SH-SY5Y (cell line): Measurements from ENCODE around the gene GID4.

Experiments used
- GATA2 ChIP-seq: IDR thresholded peaks from 2 replicates; pipeline ENCODE4 v1.6.1; 2011; ENCODE audit warnings: mild to moderate bottlenecking, low read depth, low read length
- GATA3 ChIP-seq: IDR thresholded peaks from 2 replicates; pipeline ENCODE4 v1.6.1; 2011; ENCODE audit warnings: low read depth, mild to moderate bottlenecking, low read length, moderate library complexity

- TF ChIP-seq GATA2 (no peak), GATA3 (no peak)
Measured at GRCh38 chr17:18100616-18101015, 61.4 kb downstream of the GID4 start.
